ENCODE data around the gene NR3C2. TPM values are rescaled to one million over a fixed set of nuclear protein-coding genes. Genes with fewer than 3 reads are reported as not detected.

The NR3C2 gene
- total RNA-seq, 1 experiment from 2014 or later, result 1.6 TPM

GRCh38 chr4:148442832-148443511 lies 758 bp upstream of the NR3C2 start:
- Histone ChIP-seq H3K9me3 (ENCODE audit: low read depth, low read length, poor library complexity, severe bottlenecking) (no peaks in the 10 kb centered on the region), H3K36me3 (ENCODE audit: insufficient read depth, low read length, poor library complexity, severe bottlenecking) (no peaks in the 10 kb centered on the region), H3K4me3 (ENCODE audit: low read depth, low read length, poor library complexity, severe bottlenecking) (peak overlapping the region; percentile 72), H3K27ac (ENCODE audit: low read depth, low read length, poor library complexity, severe bottlenecking) (peak overlapping the region; percentile 43), H3K27me3 (replicated peaks; ENCODE audit: insufficient read depth, low read depth, low read length, poor library complexity) (peaks cover 18% of the 10 kb centered on the region), H3K4me1 (ENCODE audit: insufficient read depth, low read length, poor library complexity, severe bottlenecking) (peaks cover 20% of the 10 kb centered on the region)
- BruUV-seq (replicated peaks), result no TSS peak
- TF ChIP-seq, protein P1, sequence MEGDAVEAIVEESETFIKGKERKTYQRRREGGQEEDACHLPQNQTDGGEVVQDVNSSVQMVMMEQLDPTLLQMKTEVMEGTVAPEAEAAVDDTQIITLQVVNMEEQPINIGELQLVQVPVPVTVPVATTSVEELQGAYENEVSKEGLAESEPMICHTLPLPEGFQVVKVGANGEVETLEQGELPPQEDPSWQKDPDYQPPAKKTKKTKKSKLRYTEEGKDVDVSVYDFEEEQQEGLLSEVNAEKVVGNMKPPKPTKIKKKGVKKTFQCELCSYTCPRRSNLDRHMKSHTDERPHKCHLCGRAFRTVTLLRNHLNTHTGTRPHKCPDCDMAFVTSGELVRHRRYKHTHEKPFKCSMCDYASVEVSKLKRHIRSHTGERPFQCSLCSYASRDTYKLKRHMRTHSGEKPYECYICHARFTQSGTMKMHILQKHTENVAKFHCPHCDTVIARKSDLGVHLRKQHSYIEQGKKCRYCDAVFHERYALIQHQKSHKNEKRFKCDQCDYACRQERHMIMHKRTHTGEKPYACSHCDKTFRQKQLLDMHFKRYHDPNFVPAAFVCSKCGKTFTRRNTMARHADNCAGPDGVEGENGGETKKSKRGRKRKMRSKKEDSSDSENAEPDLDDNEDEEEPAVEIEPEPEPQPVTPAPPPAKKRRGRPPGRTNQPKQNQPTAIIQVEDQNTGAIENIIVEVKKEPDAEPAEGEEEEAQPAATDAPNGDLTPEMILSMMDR (conservative IDR thresholded peaks at IDR 0.05; ENCODE audit: low read depth, low read length), result no peak
- no peak for TF ChIP-seq EZH2 (IDR thresholded peaks at IDR 0.05; ENCODE audit: borderline replicate concordance, low read depth, low read length, poor library complexity, severe bottlenecking)
- POLR2A ChIA-PET (ENCODE audit: low non-redundant PET), result interaction anchor here (0.5 kb wide), 1 partner anchor 348 kb away, joined by 6 read pairs; no protein-coding TSS in a partner anchor
- CTCF ChIA-PET, result interaction anchor here (0.6 to 0.7 kb wide), 2 partner anchors 128 to 588 kb away, joined by 3 to 8 read pairs; no protein-coding TSS in a partner anchor
- intact Hi-C loops (cut with micrococcal nuclease; ENCODE audit: unreplicated experiment), result loop anchor here (10.0 kb wide), 3 partner anchors 822 to 1452 kb away; no protein-coding TSS in a partner anchor
- peak; percentile 35 for DNase-seq (ENCODE audit: low spot score)

DNA sequence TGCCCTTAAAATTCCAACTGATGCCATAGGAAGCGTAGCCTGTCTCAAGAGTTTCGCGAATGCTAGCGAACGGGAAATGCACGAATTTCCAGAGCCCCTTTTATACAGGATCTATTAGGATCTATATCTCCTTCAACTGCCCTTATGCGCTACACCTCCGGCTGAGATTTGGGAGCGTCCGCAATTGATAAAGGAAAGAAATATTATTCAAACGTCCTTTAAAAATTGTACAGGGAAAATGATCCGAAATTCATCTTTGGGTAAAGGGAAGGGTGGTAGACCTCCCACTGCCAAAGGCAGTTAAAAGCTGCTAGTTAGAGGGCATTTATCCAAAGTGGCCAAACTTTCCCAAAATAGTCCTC lies 609 bp downstream of the NR3C2 start:
- H3K4me3 ChIP-seq (ENCODE audit: low read depth, low read length, poor library complexity, severe bottlenecking), result peak overlapping the region; percentile 72
- BruUV-seq (replicated peaks), result no TSS peak
- intact Hi-C loops (cut with micrococcal nuclease; ENCODE audit: unreplicated experiment), result loop anchor here (10.0 kb wide), 3 partner anchors 823 to 1453 kb away; no protein-coding TSS in a partner anchor
- POLR2A ChIA-PET (ENCODE audit: low non-redundant PET), result no interaction called here
- no peak overlapping the region for H3K27ac ChIP-seq (ENCODE audit: low read depth, low read length, poor library complexity, severe bottlenecking)
- no peaks in the 10 kb centered on the region for H3K9me3 ChIP-seq (ENCODE audit: low read depth, low read length, poor library complexity, severe bottlenecking)
- H3K4me1 ChIP-seq (ENCODE audit: insufficient read depth, low read length, poor library complexity, severe bottlenecking), result peaks cover 12% of the 10 kb centered on the region
- CTCF ChIA-PET, result no interaction called here
- H3K27me3 ChIP-seq (replicated peaks; ENCODE audit: insufficient read depth, low read depth, low read length, poor library complexity), result peaks cover 15% of the 10 kb centered on the region
- TF ChIP-seq, protein P1 (conservative IDR thresholded peaks at IDR 0.05; ENCODE audit: low read depth, low read length), result no peak
- TF ChIP-seq EZH2 (IDR thresholded peaks at IDR 0.05; ENCODE audit: borderline replicate concordance, low read depth, low read length, poor library complexity, severe bottlenecking), result no peak
- no peak for DNase-seq (ENCODE audit: low spot score)
- H3K36me3 ChIP-seq (ENCODE audit: insufficient read depth, low read length, poor library complexity, severe bottlenecking), result no peaks in the 10 kb centered on the region

DNA sequence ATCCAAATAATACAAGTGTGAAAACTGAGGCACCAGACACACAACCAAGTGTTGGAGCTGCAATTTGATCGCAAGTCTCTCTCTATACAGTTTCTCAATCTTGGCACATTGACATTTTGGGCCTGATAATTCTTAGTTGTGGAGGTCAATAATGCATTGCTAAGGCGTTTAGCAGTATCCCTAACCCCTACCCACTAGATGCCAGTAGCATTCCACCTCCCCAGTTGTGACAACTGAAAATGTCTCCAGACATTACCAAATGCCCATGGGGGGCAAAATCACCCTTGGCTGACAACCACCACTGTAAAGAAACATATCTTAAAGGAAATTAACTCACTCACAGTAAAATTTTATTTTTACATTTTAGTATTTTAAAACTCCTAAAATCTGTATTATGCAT lies 4.2 kb downstream of the NR3C2 start:
- ChIA-PET CTCF (no interaction called here), POLR2A (ENCODE audit: low non-redundant PET) (no interaction called here)
- Histone ChIP-seq H3K36me3 (ENCODE audit: insufficient read depth, low read length, poor library complexity, severe bottlenecking) (no peaks in the 10 kb centered on the region), H3K4me1 (ENCODE audit: insufficient read depth, low read length, poor library complexity, severe bottlenecking) (no peaks in the 10 kb centered on the region), H3K27me3 (replicated peaks; ENCODE audit: insufficient read depth, low read depth, low read length, poor library complexity) (peaks cover 4% of the 10 kb centered on the region), H3K9me3 (ENCODE audit: low read depth, low read length, poor library complexity, severe bottlenecking) (no peaks in the 10 kb centered on the region), H3K27ac (ENCODE audit: low read depth, low read length, poor library complexity, severe bottlenecking) (no peak overlapping the region), H3K4me3 (ENCODE audit: low read depth, low read length, poor library complexity, severe bottlenecking) (no peak overlapping the region)
- no TSS peak for BruUV-seq (replicated peaks)
- DNase-seq (ENCODE audit: low spot score), result no peak
- TF ChIP-seq, protein P1 (conservative IDR thresholded peaks at IDR 0.05; ENCODE audit: low read depth, low read length), result no peak
- no peak for TF ChIP-seq EZH2 (IDR thresholded peaks at IDR 0.05; ENCODE audit: borderline replicate concordance, low read depth, low read length, poor library complexity, severe bottlenecking)
- intact Hi-C loops (cut with micrococcal nuclease; ENCODE audit: unreplicated experiment), result no loop called here

All from A673 (cell line).